Skeletal muscle satellite cell (primary cell): ENCODE data around the gene NAV1.
A peak's percentile ranks its signal among the peaks of the same experiment; 100 is the strongest.

Experiments
- H3K27me3 ChIP-seq: 2 replicates; pipeline ENCODE4 v1.7.0; 2013; ENCODE audit warnings: low read length; ENCODE audit not compliant: control insufficient read depth, insufficient read depth
- H3K36me3 ChIP-seq: 2 replicates; pipeline ENCODE4 v1.7.0; 2013; ENCODE audit warnings: mild to moderate bottlenecking, control low read depth, low read length; ENCODE audit not compliant: insufficient read depth
- H3K4me1 ChIP-seq: 2 replicates; pipeline ENCODE4 v1.7.0; 2013; ENCODE audit warnings: low read length; ENCODE audit not compliant: control insufficient read depth, insufficient read depth
- H3K4me2 ChIP-seq: 2 replicates; pipeline ENCODE4 v1.7.0; 2013; ENCODE audit warnings: mild to moderate bottlenecking, low read length
- H3K4me3 ChIP-seq: 2 replicates; pipeline ENCODE4 v1.7.0; 2013; ENCODE audit warnings: low read length
- H3K9ac ChIP-seq: 2 replicates; pipeline ENCODE4 v1.7.0; 2013; ENCODE audit warnings: mild to moderate bottlenecking, low read depth, low read length, moderate library complexity
- H3K9me3 ChIP-seq: replicated peaks from 2 replicates; pipeline ENCODE4 v1.7.0; 2013; ENCODE audit warnings: mild to moderate bottlenecking, control low read depth, low read length

NAV1 gene

DNA sequence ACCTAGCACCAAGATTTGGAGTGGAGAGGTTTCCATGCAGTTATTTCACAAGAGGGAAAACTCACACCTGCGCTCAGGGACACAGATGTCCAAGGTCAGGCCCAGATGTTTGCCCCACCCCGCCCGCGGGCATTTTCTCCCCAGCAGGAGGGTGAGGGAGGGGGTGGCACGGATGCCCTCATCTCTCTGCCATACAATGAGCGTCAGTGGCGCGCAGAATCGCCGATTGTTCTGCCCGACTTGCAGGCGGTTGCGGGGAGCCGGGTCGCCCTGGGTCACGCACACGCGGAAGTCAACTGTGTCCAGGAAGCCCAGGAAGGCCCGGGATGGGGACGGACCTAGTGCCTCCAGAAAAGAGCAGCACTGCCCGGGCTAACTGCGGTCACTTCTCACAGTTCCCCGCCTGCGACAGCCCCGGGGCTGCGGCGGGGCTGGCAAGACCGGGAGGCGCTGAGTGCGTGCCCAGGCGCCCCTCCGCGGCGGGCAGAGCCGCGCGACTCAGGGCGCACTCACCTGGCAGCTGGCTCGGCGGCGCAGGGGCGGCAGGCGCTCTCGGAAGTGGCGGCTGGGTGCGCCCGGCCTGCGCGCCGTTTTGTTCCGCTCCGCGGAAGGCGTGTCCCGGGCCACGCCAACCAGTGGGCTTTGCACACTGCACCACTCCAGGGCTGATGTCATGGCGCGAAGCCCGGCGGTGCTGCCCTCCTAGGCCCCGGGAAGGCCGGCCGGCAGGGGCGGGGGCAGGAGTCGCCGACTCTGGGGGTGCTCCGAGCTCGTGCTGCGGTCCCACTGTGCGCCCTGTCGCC is 32.2 kb upstream of the NAV1 start, which contains the start of gene CSRP1:
CSRP1 (minus strand) TSS at position 567 of the 803 bp plus-strand sequence. CDS start 10,820 bp downstream, outside the sequence.
- H3K4me3 ChIP-seq: peak within 1 kb of the TSS; percentile 95
- peak within 1 kb of the TSS; percentile 99 for H3K9ac ChIP-seq
- no peaks in the 10 kb centered on the region for H3K27me3 ChIP-seq
- peak within 1 kb of the TSS; percentile 96 for H3K4me2 ChIP-seq
- H3K9me3 ChIP-seq: no peaks in the 10 kb centered on the region
- H3K4me1 ChIP-seq: peaks cover 57% of the 10 kb centered on the region
- peaks cover 6% of the 10 kb centered on the region for H3K36me3 ChIP-seq

- no peaks in the 10 kb centered on the region for H3K27me3 ChIP-seq
- no peaks in the 10 kb centered on the region for H3K9me3 ChIP-seq
- H3K4me2 ChIP-seq: peak overlapping the region; percentile 96
- H3K4me3 ChIP-seq: peak overlapping the region; percentile 95
- peaks cover 3% of the 10 kb centered on the region for H3K36me3 ChIP-seq
- peak overlapping the region; percentile 99 for H3K9ac ChIP-seq
- H3K4me1 ChIP-seq: peaks cover 58% of the 10 kb centered on the region
Observed at GRCh38 chr1:201507360-201507675, 31.6 kb upstream of the NAV1 start.

- Histone ChIP-seq H3K4me1 (peaks cover 51% of the 10 kb centered on the region), H3K27me3 (no peaks in the 10 kb centered on the region), H3K4me2 (no peak overlapping the region), H3K9ac (no peak overlapping the region), H3K9me3 (no peaks in the 10 kb centered on the region), H3K36me3 (no peaks in the 10 kb centered on the region), H3K4me3 (no peak overlapping the region)
Observed at GRCh38 chr1:201508809-201509208, 30.1 kb upstream of the NAV1 start.

DNA sequence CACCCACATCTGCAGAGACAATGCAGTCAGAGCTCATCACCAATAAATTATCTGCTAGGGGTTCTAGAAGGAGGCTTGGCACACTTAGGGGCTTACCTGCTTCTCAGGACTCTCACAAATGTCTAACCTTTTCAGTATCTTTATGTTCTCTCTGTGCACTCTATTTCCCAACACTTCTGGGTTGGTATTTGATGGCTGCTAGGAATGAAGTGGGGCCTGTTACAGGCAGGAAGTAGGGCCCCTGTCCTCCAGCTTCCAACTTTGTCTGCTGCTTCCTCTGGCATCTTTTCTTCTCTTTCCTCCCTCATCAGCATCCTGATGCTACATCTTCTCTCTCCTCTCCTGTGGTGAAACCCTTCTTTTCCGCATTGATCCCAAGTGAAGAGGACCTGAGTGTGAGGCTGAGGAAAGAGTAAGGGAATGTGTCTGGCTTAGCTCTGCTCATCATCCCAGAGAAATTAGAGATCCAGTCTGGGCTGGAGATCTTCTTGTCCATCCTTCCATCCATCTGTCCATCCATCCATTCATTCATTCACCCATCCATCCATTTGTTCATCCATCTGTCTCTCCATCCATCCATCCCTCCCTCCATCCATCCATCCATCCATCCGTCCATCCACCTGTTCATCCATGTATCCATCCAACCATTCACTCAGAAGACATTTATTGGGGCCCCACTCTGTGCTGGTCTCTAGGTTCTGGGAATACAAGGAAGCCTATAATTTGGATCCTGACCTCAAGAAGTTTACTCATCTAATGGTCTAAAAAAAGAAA is 29.1 kb upstream of the NAV1 start:
- Histone ChIP-seq H3K9ac (no peak overlapping the region), H3K4me1 (peaks cover 41% of the 10 kb centered on the region), H3K4me2 (no peak overlapping the region), H3K36me3 (no peaks in the 10 kb centered on the region), H3K4me3 (no peak overlapping the region), H3K9me3 (no peaks in the 10 kb centered on the region), H3K27me3 (no peaks in the 10 kb centered on the region)

DNA sequence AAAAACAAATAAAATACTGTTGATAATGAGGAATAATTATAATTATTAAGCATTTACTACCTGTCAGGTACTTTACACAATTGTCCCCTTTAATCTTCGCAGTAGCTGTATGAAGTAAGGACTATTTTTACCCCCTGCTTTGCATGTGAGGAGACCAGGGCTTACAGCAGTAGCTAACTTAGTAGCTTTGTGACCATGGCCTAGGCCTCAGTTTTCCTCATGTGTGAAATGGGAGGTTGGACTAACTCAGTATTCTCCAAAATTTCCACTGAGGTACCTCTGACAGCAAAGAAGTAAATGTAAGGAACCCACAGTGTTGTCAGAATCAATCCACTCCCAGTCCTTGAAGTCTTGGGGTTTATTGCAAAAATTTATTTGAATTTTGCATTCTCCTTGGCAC is 28.2 kb upstream of the NAV1 start:
- Histone ChIP-seq H3K9me3 (no peaks in the 10 kb centered on the region), H3K27me3 (no peaks in the 10 kb centered on the region), H3K9ac (no peak overlapping the region), H3K36me3 (no peaks in the 10 kb centered on the region), H3K4me2 (no peak overlapping the region), H3K4me3 (no peak overlapping the region), H3K4me1 (peaks cover 31% of the 10 kb centered on the region)

GRCh38 chr1:201511396-201511940 is 27.5 kb upstream of the NAV1 start:
- Histone ChIP-seq H3K4me2 (peak overlapping the region; percentile 42), H3K36me3 (no peaks in the 10 kb centered on the region), H3K9me3 (no peaks in the 10 kb centered on the region), H3K27me3 (no peaks in the 10 kb centered on the region), H3K9ac (peak overlapping the region; percentile 64), H3K4me3 (no peak overlapping the region), H3K4me1 (peaks cover 25% of the 10 kb centered on the region)

- peak overlapping the region; percentile 27 for H3K4me3 ChIP-seq
Observed at GRCh38 chr1:201511941-201512539, 26.9 kb upstream of the NAV1 start.

DNA sequence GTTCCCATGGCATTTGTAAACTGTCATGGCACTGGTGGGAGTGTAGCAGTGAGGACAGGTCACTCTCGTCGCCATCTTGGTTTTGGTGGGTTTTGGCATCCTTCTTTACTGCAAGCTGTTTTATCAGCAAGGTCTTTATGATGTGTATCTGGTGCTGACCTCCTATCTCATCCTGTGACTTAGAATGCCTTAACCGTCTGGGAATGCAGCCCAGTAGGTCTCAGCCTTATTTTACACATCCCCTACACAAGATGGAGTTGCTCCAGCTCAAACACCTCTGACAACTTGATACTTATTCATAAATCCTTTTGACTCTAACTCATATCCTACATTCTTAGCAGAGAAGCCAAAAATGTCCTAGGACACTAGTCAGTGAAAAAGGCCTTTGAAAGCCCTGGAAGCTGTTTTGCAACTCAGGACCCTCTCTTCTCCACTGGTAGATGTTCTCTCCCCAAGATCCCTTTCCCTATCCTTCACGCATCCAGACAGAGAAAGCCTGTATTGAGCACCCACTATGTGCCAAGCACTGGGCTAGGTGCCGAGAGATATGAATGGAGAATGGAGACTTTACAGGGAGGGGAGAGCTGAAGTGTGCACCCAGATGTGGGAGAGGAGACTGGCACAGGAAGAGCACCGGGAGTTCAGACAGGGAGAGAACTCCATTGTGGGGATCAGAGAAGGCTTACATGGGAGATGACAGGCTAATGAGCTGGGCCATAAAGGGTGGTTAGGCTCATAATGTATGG is 25.3 kb upstream of the NAV1 start:
- no peak overlapping the region for H3K9ac ChIP-seq
- H3K27me3 ChIP-seq: no peaks in the 10 kb centered on the region
- no peaks in the 10 kb centered on the region for H3K36me3 ChIP-seq
- no peak overlapping the region for H3K4me3 ChIP-seq
- H3K4me2 ChIP-seq: no peak overlapping the region
- no peaks in the 10 kb centered on the region for H3K9me3 ChIP-seq
- H3K4me1 ChIP-seq: peaks cover 18% of the 10 kb centered on the region

More at GRCh38 chr1:201511941-201512539, 26.9 kb upstream of the NAV1 start:
- peak overlapping the region; percentile 42 for H3K4me2 ChIP-seq
- H3K4me1 ChIP-seq: peaks cover 25% of the 10 kb centered on the region
- H3K9me3 ChIP-seq: no peaks in the 10 kb centered on the region
- H3K27me3 ChIP-seq: no peaks in the 10 kb centered on the region
- H3K36me3 ChIP-seq: no peaks in the 10 kb centered on the region
- H3K9ac ChIP-seq: peak overlapping the region; percentile 64

DNA sequence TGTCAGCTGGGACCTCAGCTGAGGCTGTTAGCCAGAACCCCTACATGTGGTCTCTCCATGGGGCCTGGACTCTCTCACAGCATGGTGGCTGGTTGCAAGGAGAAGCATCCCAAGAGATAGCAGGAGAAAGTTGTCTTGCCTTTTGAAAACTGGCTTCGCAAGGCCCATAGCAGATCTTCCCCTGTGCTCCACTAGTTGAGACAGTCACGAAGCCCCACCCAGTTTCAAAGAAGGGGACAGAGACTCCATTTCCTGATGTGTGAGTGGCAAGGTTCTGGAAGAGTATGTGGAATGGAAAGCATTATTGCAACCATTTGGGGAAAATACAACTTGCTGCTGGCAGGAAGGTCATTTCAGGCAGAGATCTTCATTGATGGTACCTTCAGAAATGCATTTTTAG is 24.5 kb upstream of the NAV1 start:
- Histone ChIP-seq H3K27me3 (no peaks in the 10 kb centered on the region), H3K4me2 (no peak overlapping the region), H3K4me3 (no peak overlapping the region), H3K4me1 (peaks cover 18% of the 10 kb centered on the region), H3K36me3 (no peaks in the 10 kb centered on the region), H3K9me3 (no peaks in the 10 kb centered on the region), H3K9ac (no peak overlapping the region)

GRCh38 chr1:201515062-201515750 is 23.7 kb upstream of the NAV1 start:
- no peaks in the 10 kb centered on the region for H3K27me3 ChIP-seq

More at GRCh38 chr1:201515062-201515750, 23.7 kb upstream of the NAV1 start:
- H3K4me3 ChIP-seq: no peak overlapping the region
- H3K9ac ChIP-seq: no peak overlapping the region
- no peaks in the 10 kb centered on the region for H3K36me3 ChIP-seq
- H3K4me2 ChIP-seq: no peak overlapping the region
- H3K4me1 ChIP-seq: peaks cover 18% of the 10 kb centered on the region
- no peaks in the 10 kb centered on the region for H3K9me3 ChIP-seq
